GM12872 (cell line): ENCODE data around the gene HSP90AB1.

ENCODE experiments used
- CTCF ChIP-seq: IDR thresholded peaks from 3 replicates; pipeline ENCODE4 v1.5.1; 2011; ENCODE audit warnings: low read depth, mild to moderate bottlenecking, low read length, moderate library complexity; ENCODE audit not compliant: insufficient read depth

Gene HSP90AB1

GRCh38 chr6:44265722-44266233 lies 18.9 kb downstream of the HSP90AB1 start:
- no peak for TF ChIP-seq CTCF

GRCh38 chr6:44266347-44266746 lies 19.4 kb downstream of the HSP90AB1 start:
- no peak for TF ChIP-seq CTCF

- no peak for TF ChIP-seq CTCF
These were observed 20.4 kb downstream of the HSP90AB1 start for GRCh38 chr6:44267252-44267651.

- peak; percentile 97 for TF ChIP-seq CTCF
These were observed 21.3 kb downstream of the HSP90AB1 start for GRCh38 chr6:44268095-44268628.

GRCh38 chr6:44269178-44269920 lies 22.4 kb downstream of the HSP90AB1 start:
- no peak for TF ChIP-seq CTCF

- no peak for TF ChIP-seq CTCF
These were observed 23.1 kb downstream of the HSP90AB1 start, which contains the start of gene TMEM151B for GRCh38 chr6:44269921-44270525. TMEM151B (plus strand) TSS chr6:44270450; CDS start chr6:44270743, 293 bp downstream.
